ENCODE results near the gene RNF17. TPM values are rescaled to one million over a fixed set of nuclear protein-coding genes. Genes with fewer than 3 reads are reported as not detected.

Gene RNF17
- total RNA-seq, 1 donor from 2014 or later, result not detected

GRCh38 chr13:24921881-24922280 lies 157.9 kb downstream of the RNF17 start:
- Mint-ChIP-seq H3K27ac (ENCODE audit: unreplicated experiment) (peak overlapping the region; percentile 97), H3K4me1 (ENCODE audit: low read depth) (peaks cover 17% of the 10 kb centered on the region), H3K4me3 (ENCODE audit: unreplicated experiment) (peak overlapping the region; percentile 98), H3K9me3 (ENCODE audit: low read depth) (no peaks in the 10 kb centered on the region), H3K27me3 (ENCODE audit: low read depth) (no peaks in the 10 kb centered on the region), H3K36me3 (ENCODE audit: low read depth) (no peaks in the 10 kb centered on the region)
- no peak for DNase-seq (ENCODE audit: low spot score)
- no peak for TF ChIP-seq CTCF (IDR thresholded peaks at IDR 0.05)

DNA sequence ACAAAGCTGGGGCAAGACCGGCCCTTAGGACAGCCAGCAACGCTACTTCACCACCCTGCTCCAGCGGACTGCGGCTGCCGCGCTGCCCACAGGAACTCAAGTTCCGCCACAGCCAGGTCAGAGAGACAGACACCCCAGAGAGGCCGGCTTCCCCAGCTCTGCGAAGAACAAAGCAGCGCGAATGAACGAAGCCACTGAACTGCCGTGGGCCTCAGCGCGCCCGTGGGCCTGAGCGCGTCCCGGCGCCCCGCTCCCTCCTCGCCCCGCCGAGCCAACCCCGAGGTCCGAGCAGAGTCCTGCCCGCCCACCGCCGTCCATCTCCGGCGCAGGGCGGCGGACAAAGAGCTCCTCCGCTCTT lies 158.4 kb downstream of the RNF17 start:
- H3K4me3 Mint-ChIP-seq (ENCODE audit: unreplicated experiment), result peak overlapping the region; percentile 98
- peaks cover 17% of the 10 kb centered on the region for H3K4me1 Mint-ChIP-seq (ENCODE audit: low read depth)
- no peaks in the 10 kb centered on the region for H3K9me3 Mint-ChIP-seq (ENCODE audit: low read depth)
- TF ChIP-seq CTCF (IDR thresholded peaks at IDR 0.05), result no peak
- peak overlapping the region; percentile 97 for H3K27ac Mint-ChIP-seq (ENCODE audit: unreplicated experiment)
- H3K27me3 Mint-ChIP-seq (ENCODE audit: low read depth), result peaks cover 1% of the 10 kb centered on the region
- no peaks in the 10 kb centered on the region for H3K36me3 Mint-ChIP-seq (ENCODE audit: low read depth)
- no peak for DNase-seq (ENCODE audit: low spot score)

- Mint-ChIP-seq H3K4me1 (ENCODE audit: low read depth) (peaks cover 17% of the 10 kb centered on the region), H3K9me3 (ENCODE audit: low read depth) (no peaks in the 10 kb centered on the region), H3K27me3 (ENCODE audit: low read depth) (peaks cover 2% of the 10 kb centered on the region), H3K4me3 (ENCODE audit: unreplicated experiment) (peak overlapping the region; percentile 98), H3K27ac (ENCODE audit: unreplicated experiment) (peak overlapping the region; percentile 97), H3K36me3 (ENCODE audit: low read depth) (no peaks in the 10 kb centered on the region)
- TF ChIP-seq CTCF (IDR thresholded peaks at IDR 0.05), result no peak
- peak; percentile 98 for DNase-seq (ENCODE audit: low spot score)
Observed at GRCh38 chr13:24922745-24923591, 159.0 kb downstream of the RNF17 start.

DNA sequence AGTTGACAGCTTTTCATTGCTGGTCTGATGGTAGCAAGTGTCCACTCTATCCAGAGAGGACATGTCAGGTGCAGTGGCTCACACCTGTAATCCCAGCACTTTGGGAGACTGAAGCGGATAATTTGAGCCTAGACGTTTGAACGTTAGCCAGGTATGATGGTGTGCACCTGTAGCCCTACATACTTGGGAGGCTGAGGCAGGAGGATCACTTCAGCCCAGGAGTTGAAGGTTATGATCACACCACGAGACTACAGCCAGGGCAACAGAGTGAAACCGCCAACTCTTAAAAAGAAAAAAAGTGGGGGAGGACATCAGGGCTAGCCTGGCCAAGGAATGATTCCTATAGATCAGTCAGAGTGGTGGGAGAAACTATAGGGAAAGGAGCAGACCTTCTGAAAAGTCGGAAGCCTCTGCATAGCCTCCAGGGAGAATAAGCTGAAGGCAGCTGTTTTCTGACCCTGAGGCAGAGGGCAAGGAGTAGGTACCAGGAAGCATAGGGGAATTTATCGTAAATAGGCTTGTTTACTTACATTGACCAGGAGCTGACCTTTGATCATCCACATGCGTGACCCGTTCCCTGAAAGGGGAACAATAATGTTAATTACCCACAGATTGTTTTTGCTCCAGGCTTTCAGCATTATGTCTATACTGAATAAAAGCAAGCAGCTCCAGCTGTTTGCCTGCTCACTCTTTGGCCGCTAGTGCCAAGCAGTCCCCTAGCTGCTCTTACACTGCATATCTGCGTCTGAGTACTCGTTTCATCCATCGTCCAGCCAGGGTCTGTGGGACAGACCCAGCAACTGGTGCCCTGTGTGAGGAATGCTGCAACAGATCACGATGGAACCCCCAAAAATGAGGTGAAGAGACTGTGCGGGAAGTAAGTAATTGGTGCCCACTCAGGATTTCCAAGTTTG lies 161.6 kb downstream of the RNF17 start:
- peaks cover 17% of the 10 kb centered on the region for H3K4me1 Mint-ChIP-seq (ENCODE audit: low read depth)
- TF ChIP-seq CTCF (IDR thresholded peaks at IDR 0.05), result no peak
- no peak overlapping the region for H3K27ac Mint-ChIP-seq (ENCODE audit: unreplicated experiment)
- no peak for DNase-seq (ENCODE audit: low spot score)
- H3K4me3 Mint-ChIP-seq (ENCODE audit: unreplicated experiment), result no peak overlapping the region
- H3K9me3 Mint-ChIP-seq (ENCODE audit: low read depth), result no peaks in the 10 kb centered on the region
- H3K36me3 Mint-ChIP-seq (ENCODE audit: low read depth), result no peaks in the 10 kb centered on the region
- H3K27me3 Mint-ChIP-seq (ENCODE audit: low read depth), result peaks cover 15% of the 10 kb centered on the region

DNA sequence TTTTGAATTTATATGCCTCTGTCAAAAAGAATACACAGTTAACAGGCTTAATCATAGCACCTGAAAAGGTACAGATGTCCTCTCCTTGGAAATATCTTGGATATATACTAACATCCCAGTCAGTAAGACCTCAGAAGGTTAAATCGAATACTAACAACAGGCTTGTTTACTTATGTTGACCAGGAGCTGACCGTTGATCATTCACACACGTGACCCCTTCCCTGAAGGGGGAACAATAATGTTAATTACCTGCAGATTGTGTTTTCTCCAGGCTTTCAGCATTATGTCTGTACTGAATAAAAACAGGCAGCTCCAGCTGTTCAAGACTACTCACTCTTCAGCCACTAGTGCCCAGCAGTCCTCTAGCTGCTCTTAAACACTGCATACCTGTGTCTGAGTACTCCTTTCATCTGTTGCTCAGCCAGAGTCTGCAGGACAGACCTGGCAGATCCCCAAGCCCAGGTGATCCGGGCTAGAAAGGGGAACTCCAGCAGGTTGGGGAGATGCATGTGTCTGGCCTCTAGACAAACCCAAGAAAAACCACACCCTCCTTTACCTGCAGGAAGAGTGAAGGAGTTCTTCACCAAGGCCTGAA lies 163.9 kb downstream of the RNF17 start:
- no peak for TF ChIP-seq CTCF (IDR thresholded peaks at IDR 0.05)
- Mint-ChIP-seq H3K27ac (ENCODE audit: unreplicated experiment) (no peak overlapping the region), H3K9me3 (ENCODE audit: low read depth) (no peaks in the 10 kb centered on the region), H3K4me1 (ENCODE audit: low read depth) (peaks cover 11% of the 10 kb centered on the region), H3K36me3 (ENCODE audit: low read depth) (peaks cover 7% of the 10 kb centered on the region), H3K4me3 (ENCODE audit: unreplicated experiment) (no peak overlapping the region), H3K27me3 (ENCODE audit: low read depth) (peaks cover 34% of the 10 kb centered on the region)
- no peak for DNase-seq (ENCODE audit: low spot score)
